GM19239 (cell line): ENCODE measurements around the gene ASB5.
"Not testable (repeated sequence)": the region's sequence is repeated elsewhere in the genome, so short reads cannot be mapped to it uniquely, and the experiment has no call there.

ENCODE experiments used
- DNase-seq: peaks from one replicate; pipeline ENCODE4 v3.0.0; 2011; ENCODE audit warnings: low spot score; ENCODE audit not compliant: insufficient read length
- FAIRE-seq: peaks from 2 replicates; lab custom pipeline; 2011; peaks lifted over from hg19 to GRCh38; lab: Jason Lieb, UNC

Gene ASB5, protein sequence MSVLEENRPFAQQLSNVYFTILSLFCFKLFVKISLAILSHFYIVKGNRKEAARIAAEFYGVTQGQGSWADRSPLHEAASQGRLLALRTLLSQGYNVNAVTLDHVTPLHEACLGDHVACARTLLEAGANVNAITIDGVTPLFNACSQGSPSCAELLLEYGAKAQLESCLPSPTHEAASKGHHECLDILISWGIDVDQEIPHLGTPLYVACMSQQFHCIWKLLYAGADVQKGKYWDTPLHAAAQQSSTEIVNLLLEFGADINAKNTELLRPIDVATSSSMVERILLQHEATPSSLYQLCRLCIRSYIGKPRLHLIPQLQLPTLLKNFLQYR

DNA sequence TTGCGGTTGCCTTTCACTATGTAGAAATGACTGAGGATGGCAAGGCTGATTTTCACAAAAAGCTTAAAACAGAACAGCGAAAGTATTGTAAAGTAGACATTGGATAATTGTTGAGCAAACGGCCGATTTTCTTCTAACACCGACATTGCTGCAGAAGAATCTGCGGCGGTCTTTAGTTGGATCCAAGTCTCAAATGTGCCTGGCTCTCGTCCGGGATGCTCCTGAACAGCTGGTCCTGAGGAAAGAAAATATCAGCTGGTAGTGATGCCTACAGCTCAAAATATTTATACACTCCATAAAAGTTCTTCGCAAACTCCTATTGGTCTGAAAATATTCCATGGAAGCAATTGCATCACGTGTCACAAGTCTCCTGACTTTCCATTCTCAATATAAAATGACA lies at the start of gene ASB5:
Gene ASB5 (minus strand): TSS at position 260 of the 400 bp plus-strand sequence. CDS start 114 bp downstream, at position 146.
- DNase-seq (no peak), FAIRE-seq (no peak)

DNA sequence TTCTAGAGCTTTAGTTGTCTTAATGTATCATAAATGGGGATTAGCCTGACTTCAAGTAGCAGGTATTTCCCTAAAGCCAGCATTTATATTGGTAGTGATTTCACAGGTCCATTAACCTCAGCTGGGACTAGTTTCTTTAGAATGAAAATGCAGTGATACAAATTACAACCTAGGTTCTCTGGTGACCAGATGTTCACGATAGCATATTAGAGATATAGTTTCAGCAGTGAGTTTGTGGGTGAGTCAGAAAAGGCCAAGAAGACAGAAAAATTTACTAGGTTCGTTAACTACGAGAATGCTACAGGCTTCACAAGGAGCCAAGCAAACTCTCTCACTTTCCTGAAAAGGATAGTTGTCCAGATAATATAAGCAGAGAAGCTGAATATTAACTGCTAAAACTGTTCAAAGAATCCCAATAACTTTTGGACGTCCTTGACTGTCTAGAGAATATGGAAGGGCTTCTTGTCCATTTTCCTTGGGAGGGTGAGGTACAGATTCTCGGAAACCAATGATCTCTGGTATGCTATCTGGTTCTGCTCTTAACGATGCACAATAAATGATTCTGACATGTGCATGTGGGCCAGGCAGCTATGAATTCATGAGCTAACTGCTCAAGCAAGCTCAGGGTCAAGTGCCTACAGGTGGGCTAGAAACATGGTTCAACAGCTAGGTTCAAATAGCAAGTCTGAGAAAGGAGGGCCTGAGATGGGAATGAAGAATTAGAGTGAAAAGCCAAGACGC lies 44.7 kb upstream of the ASB5 start:
- FAIRE-seq = no peak
- DNase-seq = no peak

DNA sequence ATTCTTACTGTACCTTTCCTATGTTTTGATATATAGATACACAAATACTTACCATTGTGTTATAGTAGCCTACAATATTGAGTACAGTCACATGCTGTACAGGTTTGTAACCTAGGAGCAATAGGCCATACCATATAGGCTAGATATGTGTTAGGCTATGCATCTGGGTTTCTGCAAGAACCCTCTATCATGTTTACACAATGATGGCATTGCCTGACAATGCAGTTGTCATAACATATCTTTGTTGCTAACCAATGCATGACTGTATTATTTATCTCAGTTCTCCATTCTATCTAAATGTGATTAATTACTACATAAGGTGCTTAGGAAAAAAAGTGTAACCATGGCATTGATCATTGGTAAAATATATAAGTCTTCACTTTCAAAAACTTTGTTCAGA lies 40.8 kb upstream of the ASB5 start:
- FAIRE-seq (peak; percentile 44), DNase-seq (no peak)

DNA sequence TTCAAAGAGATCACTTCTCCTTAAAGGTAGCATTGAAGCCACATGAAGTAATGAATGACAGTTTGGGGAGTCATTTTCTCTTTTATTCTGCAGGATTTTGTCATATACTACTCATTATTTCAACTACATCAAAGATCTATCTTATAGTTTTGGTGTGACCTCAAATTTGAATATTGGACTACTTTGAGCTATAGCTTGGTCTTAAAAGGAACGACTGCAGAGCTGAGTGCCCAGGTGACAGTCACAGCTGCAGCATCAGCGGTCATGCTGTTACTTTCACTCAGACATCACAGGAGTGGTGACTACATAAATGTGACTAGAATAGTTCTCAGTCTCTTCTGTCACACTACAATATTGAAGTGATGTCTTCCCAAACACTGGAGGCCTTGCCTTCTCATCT lies 40.0 kb upstream of the ASB5 start:
- peak; percentile 95 for FAIRE-seq
- peak; percentile 21 for DNase-seq

DNA sequence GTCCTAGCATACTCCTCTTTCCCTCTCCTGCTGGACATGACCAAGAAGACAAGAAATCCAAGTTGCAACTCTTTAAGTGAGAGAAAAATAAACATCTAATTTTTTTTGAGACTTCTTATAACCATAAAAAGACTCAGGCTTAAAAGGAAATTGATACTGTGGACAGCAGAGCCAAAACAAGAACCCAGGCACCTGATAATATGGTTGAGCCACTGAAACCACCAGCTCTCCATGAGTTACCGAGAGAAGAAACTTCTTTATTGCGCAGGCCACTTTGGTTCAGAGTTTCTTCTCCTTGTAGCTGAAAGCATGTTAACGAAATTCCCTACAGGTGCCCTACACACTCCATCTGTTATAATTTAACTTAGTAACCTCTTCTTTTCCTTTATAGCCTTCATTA lies 39.4 kb upstream of the ASB5 start:
- peak; percentile 54 for FAIRE-seq
- DNase-seq = no peak

DNA sequence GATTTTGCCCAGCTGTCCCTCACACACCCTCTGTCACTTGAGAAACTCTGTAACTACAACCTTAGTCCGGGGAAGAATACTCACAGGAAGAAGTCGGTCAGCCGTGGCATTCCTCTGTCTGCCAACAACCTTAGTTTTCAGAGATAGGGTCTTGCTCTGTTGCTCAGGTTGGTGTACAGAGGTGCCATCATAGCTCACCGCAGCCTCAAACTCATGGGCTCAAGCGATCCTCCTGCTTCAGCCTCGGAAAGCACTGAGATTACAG lies 38.6 kb upstream of the ASB5 start:
- FAIRE-seq = no peak
- DNase-seq = no peak

DNA sequence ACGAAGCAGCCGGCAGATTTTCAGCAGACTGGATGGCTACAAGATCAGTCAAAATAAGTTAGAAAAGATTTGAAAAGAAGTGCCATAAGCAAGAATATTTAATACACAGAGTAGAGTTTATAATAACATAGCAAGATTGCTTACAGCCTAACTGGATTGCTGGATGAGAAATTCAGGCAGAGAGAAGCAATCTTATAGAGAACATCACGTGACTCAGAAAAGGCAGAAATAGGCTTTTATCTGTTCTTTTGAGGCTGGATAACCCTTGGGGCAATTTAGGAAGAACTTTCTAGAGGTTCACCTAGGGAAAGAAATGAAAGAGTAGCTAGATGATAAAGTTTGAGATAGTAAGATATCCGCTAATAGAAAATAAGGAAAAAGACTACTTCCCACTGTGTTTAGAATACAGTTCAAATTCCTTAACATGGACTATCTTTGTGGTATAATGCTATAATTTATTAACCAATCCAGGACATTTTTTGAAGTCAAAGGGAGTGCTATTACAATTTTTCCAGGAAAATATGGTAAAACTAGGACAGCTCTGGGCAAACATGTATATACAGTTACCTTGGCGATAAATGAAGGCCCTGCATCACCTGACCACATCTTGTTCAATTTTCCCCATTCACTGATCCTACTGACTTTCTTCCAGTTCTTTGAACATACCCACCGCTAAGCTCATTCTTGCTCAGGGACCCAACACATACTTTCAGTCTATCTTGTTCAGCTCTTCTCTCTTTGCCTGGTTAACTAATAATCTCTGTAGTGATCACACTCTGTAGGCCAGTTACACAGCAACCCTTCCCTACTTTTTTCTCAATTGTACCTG lies 38.0 kb upstream of the ASB5 start:
- no peak for FAIRE-seq
- no peak for DNase-seq

DNA sequence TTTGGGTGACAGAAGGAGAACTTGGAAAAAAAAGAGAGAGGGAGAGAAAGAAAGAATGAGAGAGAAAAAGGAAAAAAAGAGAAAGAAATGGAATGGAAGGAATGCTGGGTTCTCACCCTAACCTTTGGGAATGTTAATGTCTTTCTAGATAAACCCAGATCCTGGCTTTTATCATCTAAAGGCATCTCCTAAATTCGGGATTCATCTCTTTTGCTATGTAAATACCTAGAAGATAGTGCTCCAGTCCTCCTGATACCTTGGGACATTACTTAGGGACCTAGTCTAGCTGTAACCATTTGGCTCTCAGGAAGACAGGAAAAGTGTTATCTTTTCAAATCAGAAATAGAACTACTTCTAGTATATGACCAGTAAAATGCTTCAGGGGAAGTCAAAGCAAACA lies 34.9 kb upstream of the ASB5 start:
- no peak for DNase-seq
- FAIRE-seq = no peak

DNA sequence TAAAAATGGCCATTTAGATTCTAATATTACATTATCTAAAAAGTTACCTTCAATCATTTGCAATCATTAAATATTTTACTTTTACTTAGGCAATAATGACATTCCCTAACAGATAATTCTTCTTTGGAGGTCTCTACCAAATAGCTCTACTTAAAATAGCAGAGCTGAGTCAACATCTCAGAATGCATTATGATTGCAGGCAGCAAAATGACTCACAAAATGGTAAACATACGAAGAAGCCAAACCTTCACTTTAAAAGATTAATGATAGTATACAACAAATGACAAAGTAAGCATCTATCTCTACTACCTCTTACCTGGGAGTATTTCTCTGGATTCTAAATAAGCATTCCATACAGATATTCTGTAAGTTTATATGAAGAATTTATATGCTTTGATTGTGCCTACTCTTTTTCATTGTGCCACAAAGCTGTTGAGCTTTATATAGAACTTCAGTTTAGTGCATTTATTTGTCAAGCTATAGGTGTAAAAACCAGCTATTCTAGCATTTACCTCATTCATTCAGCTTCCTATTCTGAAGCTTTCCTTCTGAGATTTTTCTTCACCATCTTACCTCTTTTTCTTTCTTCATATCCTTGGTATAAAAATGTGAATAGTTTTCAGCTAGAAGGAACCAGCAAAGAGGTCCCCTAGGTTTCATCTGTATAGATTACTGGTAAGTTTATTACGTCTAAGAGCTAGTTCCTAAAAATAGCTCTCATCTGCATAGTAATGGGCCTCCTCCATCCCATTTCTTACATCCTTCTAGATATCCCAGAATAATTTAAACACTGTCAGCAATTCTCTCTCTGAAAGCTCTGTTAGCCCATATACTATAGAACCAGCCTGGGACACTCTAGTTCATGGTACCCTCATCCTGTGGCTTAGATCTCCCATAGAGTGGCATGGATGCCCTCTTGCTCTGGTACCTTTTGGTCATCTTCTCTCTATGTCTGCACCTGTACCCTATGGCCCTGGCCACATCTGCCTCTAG lies 33.6 kb upstream of the ASB5 start:
- no peak for FAIRE-seq

DNA sequence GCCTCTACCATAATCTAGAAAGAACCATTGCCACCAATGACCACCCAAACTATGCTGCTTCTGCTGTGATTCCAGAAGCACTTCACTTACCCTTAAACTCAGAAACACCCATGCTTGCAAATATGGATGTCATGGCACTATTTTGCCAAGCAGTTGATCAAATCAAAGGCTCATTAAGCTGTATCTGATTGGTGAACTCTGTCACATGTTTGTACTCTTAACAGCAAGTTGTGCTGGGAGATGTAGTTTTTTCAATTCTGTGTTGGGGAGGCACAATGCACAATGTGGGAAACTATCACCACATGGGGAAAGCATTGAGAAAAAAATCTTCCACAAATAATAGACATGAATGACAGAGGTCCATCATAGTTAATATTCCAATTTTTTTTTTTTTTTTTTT lies 31.5 kb upstream of the ASB5 start:
- DNase-seq = no peak
- no peak for FAIRE-seq

More for the DNA sequence above, 33.6 kb upstream of the ASB5 start:
- no peak for DNase-seq

DNA sequence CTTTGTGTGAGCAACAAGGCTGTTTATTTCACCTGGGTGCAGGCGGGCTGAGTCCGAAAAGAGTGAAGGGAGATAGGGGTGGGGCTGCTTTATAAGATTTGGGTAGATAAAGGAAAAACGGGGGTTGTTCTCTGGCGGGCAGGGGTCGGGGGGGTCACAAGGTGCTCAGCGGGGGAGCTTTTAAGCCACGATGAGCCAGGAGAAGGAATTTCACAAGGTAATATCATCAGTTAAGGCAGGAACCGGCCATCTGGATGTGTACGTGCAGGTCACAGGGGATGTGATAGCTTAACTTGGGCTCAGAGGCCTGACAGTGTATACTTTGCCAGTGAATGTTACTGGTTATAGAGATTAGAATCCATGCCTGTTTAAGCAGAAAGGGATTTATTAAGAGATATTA lies 31.0 kb upstream of the ASB5 start:
- FAIRE-seq (no peak), DNase-seq (no peak)

DNA sequence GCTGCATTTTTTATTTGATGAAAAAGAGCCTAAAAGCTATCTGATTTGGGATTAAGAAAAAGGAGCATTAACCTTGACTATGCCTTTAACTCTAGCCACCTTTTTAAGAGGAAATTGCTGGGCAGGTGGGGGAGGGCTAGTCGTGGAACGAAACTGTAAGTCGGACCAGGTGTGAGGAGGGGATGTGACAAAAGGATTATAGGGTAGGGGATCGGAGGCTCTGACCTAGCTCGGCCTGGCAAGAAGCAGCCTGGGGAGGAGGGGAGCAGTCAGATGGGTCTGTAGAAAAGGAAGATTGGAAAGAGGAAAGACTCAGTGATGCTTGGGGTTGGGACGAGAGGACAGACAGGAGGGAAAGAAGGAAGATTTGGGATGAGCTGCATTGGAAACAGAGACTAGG lies 29.6 kb upstream of the ASB5 start:
- no peak for FAIRE-seq
- DNase-seq = no peak

DNA sequence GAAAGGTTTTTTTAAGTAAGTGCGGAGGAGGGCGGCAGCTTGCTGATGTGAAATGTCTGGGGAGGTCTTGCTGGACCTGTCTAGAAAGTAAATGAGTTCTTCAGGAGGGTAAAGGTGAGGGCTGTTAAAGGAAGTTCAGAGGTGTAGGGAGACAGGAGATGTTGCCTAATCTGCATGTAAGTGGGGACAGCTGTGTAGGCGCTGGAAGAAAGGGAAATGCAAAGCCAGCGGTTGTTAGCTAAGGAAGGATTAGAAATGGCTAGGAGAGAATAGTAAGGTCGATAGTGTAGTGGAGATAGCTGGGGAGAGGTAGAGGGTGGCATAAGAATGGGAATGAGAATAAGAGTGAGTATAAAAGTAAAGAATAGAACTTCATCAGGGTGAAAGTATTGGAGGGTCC lies 26.9 kb upstream of the ASB5 start:
- not testable (repeated sequence) for DNase-seq, FAIRE-seq

DNA sequence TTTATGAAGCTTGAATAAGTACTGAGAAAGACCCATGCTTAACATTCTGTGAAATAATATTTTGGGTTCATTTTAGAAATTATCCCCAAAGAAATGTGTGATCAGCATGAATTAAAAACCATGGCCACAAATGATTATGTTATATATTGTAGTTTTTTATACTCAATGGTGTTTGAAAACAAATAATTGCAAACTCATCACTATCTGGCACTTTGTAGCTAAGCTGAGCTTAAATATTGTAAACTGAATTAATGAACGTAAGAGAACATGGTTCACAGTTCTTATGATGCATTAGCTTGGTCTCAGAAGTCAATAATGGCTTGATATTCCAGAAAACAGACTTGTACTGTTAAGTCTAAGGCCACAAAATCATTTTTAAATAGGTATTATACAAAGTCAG lies 24.6 kb upstream of the ASB5 start:
- no peak for DNase-seq

DNA sequence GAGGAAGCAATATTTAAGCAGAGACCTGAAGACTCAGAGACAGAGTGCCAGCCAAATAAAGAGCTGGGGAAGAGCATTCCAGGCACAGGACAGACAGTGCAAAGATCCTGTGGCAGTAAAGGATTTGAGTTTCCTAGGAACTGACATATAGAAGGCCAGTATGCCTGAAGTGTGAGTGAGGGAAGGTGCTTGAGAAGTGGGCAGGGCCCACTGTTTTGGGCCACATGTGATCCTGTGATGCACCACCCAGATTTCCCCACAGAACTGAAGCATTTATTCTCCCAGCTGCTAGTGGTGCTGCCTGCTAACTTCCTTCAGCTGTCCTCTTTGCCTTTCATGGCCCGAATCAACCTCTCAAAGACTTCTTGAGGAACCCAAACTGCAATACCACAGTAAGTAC lies 23.9 kb upstream of the ASB5 start:
- FAIRE-seq = no peak
- DNase-seq = no peak

More for the DNA sequence above, 24.6 kb upstream of the ASB5 start:
- no peak for FAIRE-seq

DNA sequence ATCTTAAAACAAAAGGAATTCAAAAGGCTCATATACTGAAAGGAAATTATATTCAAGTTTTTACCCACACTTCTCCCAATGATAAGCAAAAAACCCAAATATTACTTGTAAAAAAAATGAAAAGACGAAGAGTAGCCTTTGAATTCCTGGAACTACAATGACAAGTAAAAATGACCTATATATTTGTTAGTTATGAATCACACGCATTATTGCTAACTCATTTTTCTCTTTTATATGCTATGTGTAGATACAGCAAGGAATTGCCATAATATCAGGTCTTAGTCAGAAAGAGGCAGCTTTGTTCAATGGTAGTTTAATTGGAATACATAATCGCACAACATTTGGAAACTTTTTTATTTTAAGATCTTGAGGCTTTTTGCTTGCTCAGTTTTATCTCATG lies 22.7 kb upstream of the ASB5 start:
- DNase-seq (no peak), FAIRE-seq (no peak)

DNA sequence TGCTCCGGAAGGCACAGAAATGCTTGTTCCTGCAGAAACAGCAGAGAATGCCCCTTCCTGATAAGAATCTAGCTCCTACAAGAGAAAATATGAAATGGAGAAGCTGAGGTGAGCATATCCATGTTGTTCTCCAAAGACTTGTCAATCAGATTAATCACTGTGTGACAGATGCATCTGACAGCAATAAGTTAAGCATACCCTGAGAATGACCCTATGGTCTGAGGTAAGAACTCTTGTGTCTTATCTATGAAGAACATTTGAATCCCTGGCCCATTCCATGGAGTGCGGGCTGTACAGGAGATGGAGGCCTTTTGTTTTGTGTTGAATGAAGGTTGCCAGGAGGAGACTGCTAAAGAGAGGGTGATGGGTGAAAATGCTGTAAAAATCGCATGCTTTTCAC lies 21.5 kb upstream of the ASB5 start:
- FAIRE-seq = no peak

DNA sequence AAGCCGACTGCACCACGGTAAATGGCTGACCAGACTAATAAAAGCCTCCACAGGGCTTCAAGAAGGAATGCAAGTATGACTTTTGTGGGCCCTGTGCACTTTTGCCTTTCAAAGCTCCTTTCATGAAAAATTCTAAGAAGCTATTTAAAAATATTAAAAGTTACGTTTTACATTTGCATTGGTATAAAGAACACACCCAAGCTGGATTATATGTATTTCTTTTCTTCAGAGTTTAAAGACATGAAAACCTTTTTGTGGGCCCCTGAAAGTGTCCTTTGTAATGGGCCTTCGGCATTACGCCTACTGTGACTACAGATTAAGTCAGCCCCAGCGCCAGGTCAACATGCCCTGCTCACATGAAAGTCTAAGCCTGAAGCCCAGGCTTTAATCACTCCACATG lies 20.5 kb upstream of the ASB5 start:
- DNase-seq (no peak), FAIRE-seq (no peak)

More for the DNA sequence above, 21.5 kb upstream of the ASB5 start:
- no peak for DNase-seq

DNA sequence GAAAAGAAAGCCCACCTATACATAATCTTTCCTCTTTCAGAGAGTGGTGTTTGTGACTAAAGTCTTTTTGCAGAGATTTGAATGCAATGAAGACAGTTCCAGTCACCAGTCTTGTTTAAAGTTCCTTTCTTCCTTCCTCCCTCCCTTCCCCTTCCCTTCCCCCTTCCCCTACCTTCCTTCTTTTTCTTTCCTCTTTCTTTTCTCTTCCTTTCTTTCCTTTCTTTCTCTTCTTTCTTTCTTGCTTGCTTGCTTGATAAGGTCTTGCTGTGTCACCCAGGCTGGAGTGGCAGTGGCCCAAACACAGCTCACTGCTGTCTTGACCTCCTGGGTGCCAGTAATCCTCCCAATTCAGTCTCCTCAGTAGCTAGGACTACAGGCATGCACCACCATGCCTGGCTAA lies 19.0 kb upstream of the ASB5 start:
- DNase-seq = no peak
- no peak for FAIRE-seq

DNA sequence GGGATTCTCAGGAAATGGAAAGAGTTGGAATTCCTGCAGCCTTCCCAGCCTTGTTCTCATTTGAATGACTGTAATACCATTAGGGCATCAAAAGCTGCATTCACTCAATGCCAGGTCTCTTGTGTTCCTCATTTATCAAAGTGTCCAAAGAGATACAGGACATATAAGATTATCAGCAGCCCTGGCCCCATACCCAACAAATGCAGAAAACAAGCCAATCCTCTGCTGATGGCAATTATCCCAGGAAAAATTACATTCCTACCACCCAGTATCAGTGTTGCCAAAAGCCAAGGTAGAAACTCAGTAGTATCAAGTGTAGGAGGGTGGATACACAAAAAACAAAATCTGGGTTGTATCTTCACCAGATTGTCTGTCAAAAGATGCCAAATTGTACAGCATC lies 18.5 kb upstream of the ASB5 start:
- FAIRE-seq (no peak), DNase-seq (no peak)
